GM10847 (cell line): Measurements from ENCODE around the gene RAP1GAP2.

Experiments used
- POLR2A ChIP-seq: IDR thresholded peaks from 2 replicates; pipeline ENCODE4 v1.6.1; 2011; ENCODE audit not compliant: insufficient read length; ENCODE audit errors: extremely low read depth

RAP1GAP2 gene

DNA sequence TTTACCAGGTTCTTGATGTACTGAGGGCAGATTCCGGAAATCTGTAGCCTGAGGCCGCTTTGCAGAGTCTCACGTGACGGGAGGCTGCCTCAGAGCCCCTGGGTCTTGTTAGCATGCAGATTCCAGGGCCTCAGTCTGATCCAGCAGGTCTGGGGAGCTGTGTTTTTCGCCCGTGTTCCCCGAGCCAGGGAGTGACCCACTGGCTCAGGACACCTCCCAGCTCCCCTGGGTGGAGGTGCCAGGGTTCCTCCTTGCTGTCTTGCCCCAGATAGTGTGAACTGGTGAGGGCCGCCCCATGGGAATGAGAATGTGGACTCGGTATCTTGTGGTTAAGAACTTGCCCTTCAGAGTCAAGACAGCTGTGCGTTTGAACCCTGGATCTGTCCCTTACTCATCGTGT lies 168.6 kb downstream of the RAP1GAP2 start:
- TF ChIP-seq POLR2A, result no peak

DNA sequence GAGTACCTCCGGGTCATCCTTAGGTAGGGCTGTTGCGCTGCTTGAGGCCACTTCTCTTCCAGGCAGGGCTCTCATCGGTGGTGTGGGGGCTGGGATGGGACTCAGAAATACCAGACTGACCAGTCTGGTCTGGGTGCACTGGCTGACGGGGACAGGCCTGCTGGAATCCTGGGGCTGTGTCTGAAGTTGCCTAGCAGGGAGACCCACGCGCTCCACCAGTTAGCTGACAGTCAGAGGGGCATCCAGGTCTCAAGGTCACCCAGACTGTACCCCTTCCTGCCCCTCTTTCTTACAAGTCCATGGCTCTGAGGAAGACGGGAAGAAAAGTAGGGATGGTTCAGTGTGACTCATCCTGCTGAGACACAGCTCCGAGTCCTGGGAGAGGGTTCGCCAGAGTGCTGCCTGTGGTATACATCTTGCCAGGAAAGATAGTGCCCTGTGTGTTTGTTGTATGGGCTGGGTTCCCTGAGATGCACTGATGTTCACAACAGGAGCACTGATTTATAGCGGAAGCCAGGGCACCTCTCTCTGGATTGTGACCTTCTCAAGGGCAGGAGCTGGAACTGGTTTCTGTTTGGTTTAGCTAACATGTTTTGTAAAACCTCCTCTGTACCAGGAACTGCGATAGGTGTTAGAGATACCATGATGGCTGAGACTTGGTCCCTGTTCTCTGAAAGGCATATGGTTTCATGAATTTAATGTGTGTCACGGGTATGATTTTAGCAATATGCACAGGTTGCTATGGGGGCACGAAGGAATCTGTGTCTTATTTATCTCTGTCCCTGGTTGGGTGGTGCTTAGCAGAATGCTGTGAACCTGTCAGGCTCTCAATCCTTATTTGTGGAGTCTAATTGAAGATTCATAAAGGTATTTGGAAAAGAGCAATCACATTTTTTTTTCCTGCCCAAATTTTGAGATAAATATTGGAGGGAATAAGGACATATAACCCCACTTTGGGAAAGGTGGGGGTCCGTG lies 169.7 kb downstream of the RAP1GAP2 start:
- TF ChIP-seq POLR2A, result no peak

DNA sequence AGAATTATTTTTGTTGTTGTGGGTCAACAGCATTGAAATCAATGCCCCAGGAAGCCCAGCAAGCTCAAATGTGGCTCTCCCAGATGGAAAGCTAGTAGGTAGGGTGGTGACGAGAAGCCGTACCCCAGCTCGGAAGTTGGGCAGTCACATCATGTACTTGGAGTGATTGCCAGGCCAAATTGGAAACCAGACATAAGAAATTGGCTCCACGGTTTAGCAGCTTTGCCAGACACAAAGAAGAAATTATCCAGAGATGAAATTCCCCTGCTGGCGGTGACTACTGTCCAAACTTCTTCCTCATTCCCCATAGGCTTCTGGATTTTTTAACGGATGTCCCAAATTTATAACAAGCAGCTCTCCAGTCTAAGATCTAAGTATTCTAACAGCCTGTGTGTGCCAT lies 171.3 kb downstream of the RAP1GAP2 start:
- TF ChIP-seq POLR2A, result no peak

DNA sequence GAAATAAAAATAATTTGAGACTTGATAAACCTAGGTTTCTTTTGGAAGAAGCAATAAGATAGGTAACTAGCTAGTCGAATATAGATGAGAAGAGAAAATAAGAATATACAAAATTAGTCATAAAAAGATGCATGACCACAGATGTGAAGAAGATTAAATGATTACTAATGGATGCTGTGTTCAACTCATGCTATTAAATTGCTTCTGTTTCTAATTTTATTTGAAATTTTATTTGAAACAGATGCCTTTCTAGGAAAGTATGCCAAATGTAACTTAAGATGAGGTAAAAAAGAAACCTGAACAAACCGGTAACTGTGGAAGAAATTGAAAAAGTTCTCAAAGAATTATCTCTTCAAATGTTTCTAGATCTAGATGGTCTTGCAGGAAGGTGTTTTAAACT lies 175.6 kb downstream of the RAP1GAP2 start:
- no peak for TF ChIP-seq POLR2A

DNA sequence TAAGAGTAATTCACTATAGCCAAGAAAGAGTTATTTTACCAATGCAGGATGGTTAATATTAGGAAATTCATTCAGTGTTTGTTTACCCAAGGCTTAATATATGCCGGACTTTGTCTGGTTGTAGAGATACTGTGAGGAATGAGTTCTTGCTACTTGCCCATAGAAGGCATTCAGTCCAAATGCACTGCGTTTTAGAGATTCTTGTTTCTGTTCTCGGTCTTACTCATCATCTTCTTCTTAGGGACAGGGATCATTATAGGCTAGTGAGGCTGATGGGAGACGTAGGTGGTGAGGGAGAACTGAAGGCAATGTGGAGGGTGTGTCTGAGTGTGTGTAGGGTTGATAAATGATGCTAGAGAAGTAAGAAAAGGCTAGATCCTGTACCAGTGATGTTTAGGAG lies 176.5 kb downstream of the RAP1GAP2 start:
- TF ChIP-seq POLR2A, result no peak

DNA sequence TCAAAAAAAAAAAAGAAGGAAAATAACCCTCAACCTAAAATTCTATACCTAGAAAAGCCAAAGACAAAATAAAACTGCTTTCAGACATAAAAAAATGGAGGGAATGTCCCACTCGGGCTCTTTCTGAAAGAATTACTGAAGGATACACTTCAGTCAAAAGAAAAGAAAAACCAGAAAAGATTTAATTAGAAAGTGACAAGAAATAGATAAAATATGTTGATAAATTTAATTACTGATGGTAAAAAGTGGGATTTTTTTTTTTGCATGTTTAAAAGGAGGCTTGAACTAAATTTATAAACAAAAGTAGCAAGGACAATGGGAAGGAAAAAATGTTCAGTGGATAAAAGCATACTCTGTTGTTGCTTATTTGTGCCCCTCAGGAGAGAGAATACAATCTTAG lies 178.1 kb downstream of the RAP1GAP2 start:
- TF ChIP-seq POLR2A, result no peak

DNA sequence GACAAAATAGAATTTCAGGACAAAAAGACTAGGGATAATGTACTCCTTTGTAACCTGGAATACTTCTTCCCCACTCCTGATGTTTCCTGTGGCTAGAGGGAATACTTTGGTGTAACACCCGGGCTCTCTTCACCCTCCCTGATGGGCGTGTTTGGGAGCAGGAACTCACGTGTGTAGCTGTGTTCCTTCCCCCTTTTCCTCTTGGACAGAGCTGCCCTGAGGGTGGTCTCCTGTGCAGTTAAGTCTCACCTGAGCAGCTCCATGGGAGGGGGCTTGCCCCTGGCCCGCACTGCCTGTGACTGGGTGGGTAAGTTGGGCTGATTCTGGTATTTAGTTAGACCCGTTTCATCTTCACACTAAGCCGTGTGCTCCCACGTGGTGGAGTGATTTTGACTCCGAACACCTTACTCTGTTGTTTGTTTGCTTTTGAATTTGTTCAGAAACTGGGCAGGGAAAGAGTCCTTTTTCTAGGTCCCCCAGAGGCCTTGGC lies 179.3 kb downstream of the RAP1GAP2 start:
- no peak for TF ChIP-seq POLR2A

DNA sequence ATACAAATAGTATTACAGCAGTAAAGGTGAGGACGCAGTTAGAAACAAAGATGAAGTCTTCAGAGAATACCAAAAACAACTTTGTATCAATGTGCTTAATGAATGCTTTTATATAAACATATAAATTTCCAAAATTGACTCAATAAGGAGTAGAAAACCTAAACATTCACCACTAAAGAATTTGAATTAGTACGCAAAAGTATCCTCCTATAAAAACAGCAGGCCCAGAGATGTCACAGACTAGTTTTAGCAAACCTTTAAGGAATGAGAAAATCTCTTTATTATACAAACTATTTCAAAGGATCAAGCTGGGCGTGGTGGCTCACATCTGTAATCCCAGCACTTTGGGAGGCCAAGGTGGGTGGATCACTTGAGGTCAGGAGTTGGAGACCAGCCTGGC lies 180.9 kb downstream of the RAP1GAP2 start:
- no peak for TF ChIP-seq POLR2A

DNA sequence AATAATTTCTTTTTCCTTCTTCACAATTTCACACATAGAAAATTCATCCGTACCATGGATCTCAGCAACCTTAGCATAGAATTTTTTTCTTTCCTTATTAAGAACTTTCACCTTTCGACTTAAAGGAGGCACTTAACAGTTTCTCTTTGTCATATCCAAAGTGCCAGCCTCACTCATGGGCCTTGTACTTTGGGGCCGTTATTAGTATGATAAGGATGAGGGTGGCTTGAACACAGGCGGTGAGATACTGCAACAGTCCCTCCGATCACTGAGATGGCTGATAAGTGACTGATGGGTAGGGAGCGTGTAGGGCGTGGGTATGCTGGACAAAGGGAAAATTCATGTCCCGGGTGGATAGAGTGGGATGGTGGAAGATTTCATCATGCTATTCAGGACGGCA lies 181.9 kb downstream of the RAP1GAP2 start:
- TF ChIP-seq POLR2A, result no peak

DNA sequence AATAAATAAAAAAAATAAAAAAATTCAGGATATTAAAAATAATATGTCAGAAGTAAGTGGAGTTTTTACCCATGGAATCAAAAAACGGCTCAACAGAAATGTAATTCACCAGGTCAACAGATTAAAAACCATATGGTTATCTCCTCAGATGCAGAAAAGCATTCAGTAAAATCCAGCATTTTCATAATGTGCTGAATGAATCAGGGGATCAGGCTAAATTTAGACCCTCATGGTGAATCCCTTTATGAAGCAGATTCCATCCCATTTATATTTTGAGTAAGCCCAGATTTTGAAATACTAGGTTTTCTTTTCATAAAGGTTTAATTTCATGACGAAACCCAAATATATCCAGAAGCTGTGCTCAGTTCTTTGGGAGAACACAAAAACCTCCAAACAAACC lies 182.8 kb downstream of the RAP1GAP2 start:
- TF ChIP-seq POLR2A, result no peak

DNA sequence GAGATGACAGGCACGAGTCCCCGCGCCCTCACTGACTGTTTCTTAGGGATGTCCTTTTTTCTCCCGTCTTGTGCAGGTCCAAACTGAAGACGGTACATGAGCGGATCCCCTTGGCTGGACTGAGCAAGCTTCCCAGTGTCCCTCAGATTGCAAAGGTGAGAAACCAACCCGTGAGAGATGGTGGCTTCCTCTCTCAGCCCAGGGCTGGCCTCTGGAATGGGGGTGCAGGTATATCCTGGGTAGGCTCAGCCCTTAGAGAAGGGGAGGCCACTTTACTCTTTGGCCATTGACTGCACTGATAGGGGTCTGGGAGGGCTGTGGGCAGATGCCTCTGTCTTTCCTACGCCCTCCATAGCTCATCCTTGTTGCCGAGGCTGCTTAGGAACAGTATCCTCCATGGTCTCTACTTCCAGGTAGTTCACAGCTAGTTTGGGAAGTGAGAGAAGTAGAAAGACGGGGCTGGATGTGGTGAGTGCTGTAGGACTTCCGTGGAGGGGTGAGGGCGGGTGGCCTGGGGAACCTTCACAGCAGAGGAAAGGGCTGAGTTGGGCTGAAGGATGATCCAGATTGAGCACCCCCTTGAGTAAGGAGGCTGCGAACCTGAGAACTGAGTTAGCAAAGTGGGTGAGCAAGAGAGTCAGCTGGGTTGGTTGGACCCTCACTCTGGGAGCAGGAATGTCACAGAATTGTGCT lies 184.1 kb downstream of the RAP1GAP2 start:
- no peak for TF ChIP-seq POLR2A

DNA sequence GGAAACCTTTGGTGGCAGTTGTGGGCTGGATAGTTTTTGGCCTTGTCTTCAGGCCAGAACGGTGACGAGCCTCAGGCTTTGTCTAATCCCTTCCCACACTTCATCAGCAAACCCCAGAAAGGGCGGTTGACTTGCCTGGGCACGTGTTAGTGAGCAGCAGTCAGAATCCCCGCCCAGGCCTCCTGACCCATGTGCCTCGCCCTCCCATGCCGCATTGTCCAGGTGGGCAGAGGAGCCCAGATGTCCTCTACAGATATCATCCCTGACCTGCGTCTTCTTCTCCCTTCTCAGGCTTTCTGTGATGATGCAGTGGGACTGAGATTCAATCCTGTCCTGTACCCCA lies 184.6 kb downstream of the RAP1GAP2 start:
- no peak for TF ChIP-seq POLR2A

DNA sequence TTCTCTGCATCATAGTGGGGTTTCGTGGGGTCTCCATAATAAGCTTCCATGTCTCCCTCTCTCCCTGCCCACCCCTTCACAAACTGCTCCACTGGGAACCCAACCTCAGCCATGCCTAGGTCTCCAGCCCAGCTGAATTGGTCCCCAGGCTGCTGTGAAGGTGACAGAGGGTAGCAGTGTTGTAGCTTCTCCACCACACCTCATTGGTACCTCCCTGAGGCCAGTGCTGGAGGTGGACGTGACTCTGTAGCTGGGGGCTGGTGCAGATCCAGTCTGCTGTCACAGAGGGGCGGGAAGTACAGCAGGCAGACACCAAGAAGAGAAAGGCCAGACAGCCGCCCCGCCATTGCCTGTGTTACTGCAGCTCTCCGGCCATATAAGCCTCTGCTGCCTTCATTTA lies 185.1 kb downstream of the RAP1GAP2 start:
- TF ChIP-seq POLR2A, result no peak

DNA sequence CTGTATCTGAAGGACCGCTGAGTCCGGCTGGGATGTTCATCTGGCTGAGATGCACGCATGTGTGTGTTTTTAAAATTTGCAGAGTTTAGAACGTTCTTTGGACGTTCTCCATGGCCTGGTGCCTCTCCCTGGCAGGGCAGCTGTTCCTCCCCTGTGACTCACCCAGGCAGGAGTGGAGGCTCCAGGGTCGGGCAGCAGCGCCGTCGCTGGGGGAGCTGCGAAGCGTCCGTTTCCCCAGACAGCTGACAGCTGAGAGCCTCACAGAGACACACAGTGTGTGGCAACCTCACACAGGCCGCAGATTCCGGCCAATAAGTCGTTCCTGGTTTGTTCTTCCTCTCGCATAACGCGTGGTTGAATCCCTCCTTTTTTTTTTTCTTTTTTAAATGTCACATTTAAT lies 186.6 kb downstream of the RAP1GAP2 start:
- TF ChIP-seq POLR2A, result no peak

DNA sequence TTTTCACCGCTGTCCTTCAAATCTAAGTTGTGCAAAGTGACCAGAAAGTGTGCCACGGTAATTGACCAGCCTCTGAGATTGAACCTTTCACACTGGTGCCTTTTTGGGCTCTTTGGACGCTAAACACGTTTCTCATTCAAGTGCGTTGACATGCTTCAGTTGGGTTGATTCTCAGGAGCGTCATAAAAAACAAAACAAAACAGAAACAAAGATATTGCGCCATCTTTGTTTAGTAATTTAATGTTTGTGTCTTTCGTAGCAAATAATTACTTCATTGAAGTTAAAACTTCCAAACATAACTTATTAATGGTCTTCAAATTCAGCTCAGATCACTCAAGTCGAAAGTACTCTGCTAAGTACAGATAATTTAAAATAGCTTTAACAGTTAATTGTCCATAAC lies 187.0 kb downstream of the RAP1GAP2 start:
- TF ChIP-seq POLR2A, result no peak

DNA sequence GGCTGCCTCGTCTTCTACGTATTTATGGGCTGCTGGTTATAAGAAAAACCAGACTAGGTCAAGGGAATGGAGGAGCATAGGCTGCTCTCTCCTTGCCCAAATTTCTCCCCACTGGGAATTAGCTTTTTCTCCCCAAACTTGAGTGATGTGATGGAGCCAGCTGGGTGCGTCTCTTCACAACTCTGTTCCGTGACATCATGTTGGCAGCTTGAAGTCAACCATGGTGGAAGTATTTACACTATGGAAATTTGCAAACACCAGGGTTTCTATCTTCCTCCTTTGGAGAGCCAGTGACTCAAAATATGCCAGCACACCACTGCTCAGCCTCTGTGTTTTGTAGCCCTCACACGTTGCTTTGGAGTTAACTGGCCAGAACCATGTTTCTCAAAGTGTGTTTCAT lies 189.1 kb downstream of the RAP1GAP2 start:
- no peak for TF ChIP-seq POLR2A
